ENCODE results near the gene PGS1. TPM values are rescaled to one million over a fixed set of nuclear protein-coding genes. Genes with fewer than 3 reads are reported as not detected.

Gene PGS1
- total RNA-seq, 1 donor from 2014 or later = 26.4 TPM

DNA sequence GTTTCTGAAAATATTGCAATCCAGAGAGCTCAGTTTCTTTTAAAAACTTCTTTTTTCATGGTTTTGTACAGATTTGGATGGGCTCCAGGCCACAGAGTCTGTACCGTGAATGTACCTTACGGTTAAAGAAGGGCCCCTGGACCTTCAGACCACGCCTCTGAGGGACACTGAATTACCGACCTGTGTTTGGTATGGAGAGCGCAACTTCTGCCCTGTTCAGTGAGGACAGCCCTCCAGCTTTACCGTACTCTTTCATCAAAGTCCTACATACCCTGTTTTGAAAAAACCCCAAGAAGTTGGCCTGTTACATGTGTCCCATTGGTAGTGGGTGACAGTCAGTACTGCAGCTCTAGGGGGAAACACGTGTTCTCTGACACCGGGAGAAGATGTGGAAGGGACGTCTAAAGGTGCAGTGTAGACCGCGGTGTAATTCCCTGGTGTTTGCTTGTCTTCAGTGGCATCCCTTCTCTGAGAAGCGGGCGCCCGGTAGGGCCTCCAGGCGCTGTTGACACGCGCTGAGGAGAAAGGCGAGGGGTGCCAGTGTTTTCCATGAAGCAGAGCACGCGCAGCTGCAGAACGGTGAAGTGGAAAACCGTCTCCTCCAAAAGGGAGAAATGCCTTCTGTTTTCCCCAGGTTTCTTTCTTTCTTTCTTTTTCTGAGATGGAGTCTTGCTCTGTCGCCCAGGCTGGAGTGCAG lies 6.2 kb downstream of the PGS1 start:
- no peak for DNase-seq (ENCODE audit: low read depth in 2 of 2)

DNA sequence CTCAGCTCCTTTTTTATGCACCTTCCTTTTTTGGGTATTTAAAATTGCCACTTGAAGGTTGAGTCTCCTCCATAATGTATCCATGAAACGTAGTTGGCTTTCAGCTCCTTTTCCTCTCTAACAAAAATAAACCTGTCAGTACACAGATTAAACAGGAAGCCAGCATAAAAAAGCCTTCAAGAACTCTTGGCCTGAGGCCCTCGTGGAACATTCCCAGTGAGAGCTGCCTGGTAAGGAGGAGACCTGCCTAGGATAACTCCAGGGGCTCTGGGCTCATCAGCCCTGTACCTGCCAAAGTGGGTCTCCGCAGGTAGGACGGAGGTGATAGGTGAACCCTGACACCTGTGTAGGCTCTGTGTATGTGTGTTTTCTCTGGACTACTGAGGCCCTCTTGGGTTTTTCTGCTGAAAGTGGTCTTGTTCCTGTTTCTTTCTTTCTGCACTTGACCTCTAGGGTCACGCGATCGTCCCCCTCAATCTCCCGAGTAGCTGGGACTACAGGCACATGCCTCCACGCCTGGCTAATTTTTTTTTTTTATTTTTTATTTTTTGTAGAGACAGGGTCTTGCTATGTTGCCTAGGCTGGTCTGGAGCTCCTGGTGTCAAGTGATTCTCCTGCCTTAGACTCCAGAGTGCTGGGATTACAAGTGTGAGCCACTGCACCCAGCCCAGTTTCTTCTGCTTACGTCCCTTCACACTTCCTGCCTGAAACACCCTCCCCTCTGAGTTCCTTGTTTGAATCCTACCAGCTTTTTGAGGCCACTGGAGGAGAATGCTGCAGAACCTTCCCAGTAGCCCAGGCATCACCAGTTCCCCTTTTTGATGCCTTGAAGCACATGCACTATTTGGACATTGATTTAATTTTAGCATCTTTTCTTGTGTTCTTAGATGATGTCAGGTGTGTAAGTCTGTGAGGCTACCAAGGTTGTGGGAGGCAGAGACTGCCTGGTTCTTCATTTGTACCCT lies 9.8 kb downstream of the PGS1 start:
- DNase-seq (ENCODE audit: low read depth in 2 of 2) = peak in 1 of 2 donors; percentile 85

DNA sequence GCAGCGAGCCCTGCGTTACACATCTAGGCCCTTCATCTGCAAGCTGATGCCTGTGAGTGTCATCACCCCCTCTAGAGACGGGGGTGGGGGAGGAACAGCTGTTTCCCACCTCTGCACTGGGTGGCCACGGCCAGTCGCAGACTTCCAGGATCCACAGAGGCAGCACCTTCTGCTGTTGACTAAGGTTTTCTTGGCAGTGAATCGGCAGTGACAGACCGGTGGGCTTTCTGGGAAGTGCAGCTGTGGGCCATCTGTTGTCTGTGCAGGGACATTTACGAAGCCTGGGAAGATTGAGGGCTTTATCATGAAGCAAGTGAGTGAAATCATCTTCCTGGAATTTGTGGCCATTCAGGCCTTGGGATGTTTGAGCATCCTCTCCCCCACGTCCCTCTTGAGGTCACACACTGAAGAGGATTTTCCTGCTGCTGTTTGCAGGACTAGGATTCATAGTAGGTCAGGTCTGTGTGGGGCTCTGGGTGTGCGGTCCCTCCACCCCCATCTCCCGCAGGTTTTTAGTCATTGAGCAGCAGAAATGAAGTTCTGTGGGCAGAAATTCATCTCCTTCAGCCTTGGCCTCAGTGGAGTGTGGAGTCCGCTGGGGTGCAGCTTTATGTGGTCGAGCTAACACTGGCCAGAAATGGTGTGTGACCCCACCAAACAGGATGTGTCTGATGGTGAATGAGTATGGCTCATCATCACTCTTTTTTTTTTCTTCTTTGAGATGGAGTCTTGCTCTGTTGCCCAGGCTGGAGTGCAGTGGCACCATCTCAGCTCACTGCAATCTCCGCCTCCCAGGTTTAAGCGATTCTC lies 12.0 kb downstream of the PGS1 start:
- peak in 1 of 2 donors; percentile 93 for DNase-seq (ENCODE audit: low read depth in 2 of 2)

DNA sequence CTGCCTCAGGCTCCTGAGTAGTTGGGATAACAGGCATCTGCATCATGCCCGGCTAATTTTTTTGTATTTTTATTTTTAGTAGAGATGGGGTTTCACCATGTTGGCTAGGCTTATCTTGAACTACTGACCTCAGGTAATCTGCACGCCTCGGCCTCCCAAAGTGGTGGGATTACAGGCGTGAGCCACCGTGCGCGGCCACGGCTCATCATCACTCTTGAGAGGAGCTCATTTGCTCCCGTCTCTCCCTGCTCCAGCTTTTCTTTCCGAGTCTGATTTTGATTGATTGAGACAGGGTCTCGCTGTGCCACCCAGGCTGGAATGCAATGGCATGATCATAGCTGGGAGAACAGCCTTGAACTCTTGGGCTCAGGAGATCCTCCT lies 12.6 kb downstream of the PGS1 start:
- no peak for DNase-seq (ENCODE audit: low read depth in 2 of 2)

DNA sequence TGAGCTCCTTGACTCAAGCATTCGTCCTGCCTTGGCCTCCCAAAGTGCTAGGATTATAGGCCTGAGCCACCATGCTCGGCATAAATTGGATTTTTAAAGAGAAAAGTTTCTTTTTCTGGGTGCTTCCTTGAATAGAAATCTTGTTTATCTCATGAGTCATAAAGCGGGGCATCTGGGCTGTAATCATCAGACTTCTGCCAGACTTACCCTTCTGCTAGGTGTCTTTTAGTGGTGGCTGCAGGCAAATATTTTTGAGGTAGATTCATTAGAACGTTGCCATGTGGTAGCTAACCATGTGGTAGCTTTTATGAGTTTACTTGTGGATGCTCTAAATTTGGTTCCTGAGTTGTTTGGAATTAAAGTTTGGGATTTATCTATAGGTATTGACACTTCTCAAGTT lies 13.4 kb downstream of the PGS1 start:
- peak in 1 of 2 donors; percentile 79 for DNase-seq (ENCODE audit: low read depth in 2 of 2)

DNA sequence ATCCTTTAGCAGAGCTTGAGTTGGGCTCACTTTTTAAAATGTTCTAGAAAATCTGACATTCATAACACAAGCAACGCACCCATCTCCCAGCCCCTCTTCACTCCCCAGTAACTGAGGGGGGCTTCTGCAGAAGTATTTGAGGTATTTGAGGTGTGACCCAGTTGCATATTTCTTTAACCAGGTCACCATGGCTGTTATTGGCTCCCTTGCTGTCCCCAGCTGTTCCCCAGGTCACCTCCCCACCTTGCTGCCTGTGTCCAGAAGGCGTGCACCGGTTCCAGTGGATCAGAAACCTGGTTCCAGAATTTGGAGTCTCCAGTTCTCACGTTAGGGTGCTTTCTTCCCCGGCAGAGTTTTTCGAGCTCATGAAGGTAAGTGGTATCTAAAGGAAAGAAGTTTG lies 13.8 kb downstream of the PGS1 start:
- no peak for DNase-seq (ENCODE audit: low read depth in 2 of 2)

DNA sequence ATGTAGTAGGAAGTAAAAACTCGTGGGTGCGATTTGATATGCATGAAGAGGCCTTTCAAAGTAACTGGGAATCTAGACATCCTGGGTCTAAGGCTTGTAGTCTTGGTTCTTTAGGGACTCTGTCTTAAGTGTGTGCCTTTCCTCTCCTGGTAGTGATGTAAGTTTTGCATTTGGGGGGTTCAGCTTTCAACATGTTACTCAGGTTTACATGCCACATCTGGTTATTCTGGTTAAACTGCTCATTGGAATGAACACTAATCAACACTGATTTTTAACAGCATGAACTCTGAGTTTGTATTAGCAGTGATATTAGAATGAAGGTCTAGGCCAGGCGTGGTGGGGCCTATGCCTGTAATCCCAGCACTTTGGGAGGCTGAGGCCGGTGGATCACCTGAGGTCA lies 15.1 kb downstream of the PGS1 start:
- no peak for DNase-seq (ENCODE audit: low read depth in 2 of 2)

DNA sequence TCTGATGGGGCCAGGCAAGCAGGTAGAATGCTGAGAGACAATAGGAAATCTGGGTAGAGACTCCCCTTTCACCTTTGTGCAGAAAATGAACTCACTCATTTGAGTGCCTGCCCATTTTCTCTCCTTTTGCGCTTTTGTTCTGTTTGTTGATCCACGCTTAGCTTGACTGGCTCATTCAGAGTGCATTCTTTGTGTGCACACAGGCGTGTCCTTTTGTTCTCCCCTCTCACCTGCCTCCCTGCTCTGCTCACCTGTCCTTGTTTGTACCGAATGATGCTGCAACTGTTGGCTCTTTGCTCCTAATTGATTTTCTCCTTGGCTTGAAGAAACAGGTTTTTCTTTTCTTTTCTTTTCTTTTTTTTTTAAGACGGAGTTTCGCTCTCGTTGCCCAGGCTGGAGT lies 15.8 kb downstream of the PGS1 start:
- no peak for DNase-seq (ENCODE audit: low read depth in 2 of 2)

DNA sequence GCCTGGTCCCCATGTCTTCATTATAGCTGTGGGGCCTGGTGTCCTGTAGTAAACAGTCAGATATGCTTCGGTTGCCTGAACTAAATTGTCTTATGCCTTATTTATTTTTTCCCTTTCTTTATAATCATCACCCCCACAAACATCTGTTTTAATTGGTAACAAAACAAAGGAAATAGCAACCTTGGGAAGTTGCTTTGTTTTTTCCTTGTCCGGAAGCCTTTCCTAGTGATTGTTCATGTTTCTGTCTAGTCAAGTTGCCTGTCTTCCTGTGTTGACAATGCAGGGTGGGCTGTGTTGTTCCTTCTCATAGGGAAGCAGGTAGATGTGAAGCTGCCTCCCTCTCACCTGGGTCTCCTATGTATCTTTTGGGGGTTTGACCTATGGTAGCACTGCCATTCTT lies 16.7 kb downstream of the PGS1 start:
- peak in 1 of 2 donors; percentile 80 for DNase-seq (ENCODE audit: low read depth in 2 of 2)

DNA sequence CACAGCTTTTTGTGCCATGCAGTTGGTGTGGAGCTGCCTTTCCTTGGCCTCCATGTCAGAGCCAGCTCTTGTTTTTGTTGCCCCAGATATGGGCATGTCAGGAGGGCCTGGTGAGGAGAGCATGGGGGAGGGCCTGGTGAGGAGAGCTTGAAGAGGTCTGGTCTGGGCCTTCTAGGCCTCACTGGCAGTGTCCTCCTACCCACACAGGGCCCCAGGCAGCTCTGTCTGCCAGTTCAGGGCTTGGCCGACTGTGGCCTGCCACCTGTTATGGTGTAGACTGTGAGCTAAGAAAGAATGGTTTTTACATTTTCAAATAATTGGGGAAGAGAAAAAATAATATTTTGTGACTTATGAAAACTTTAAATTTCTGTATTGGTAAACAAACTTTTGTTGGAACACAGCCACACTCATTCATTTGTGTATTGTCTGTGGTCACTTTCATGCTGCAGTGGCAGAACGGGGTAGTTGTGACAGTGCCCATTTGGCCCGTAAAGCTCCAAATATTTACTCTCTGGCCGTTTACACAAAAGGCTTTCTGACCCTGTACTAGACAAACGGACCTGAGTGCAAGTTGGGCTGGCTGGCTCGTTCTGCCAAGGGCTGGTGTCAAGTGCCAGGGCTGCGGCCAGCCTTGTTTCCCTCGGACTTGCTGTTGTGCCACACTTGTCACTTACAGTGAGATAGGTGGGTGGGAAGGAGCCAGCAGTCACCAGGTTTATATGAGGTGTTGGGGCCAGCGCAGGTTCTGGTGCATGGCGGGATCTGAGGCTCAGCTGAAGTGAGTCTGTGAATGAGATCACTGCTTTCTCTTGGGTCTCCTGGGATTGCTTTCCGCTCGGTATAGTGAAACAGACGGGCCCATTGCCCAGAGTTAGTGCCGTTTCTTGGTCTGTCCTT lies 18.2 kb downstream of the PGS1 start:
- no peak for DNase-seq (ENCODE audit: low read depth in 2 of 2)

DNA sequence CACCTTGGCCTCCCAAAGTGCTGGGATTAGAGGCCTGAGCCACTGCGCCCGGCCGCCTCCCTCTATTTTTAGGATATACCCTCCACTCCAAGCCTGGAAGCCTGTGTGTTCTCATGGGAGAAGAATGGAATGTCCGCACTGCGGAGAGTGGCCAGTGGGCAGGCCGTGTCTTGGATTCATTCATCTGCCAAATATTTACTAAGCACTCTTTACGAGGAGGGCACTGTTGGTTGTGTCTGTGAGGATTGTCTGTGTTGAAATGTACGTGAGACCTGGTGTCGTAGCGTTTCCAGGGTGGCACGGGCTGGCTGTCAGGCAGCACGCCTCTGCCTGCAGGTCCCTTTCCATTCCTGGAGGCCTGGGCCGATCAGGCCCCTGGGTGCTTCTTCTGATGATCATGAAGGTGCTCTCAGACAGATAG lies 19.2 kb downstream of the PGS1 start:
- no peak for DNase-seq (ENCODE audit: low read depth in 2 of 2)

DNA sequence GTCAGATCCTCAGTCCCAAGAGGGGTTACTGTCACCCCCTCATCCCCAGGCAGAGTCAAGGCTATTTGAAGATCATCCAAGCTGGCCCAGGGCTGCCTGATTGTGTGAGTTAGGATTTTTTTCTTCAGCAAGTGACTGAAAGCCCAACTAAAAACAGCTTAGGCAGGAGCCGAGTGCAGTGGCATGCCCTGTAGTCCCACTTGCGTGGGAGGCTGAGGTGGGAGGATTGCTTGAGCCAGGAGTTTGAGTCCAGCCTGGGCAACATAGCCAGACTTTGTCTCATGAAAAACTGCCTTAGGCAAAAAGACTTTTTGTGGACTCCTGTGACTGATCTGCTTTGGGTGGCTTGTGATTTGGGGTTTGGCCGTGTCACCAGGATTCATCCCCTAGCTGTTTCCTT lies 19.9 kb downstream of the PGS1 start:
- no peak for DNase-seq (ENCODE audit: low read depth in 2 of 2)

DNA sequence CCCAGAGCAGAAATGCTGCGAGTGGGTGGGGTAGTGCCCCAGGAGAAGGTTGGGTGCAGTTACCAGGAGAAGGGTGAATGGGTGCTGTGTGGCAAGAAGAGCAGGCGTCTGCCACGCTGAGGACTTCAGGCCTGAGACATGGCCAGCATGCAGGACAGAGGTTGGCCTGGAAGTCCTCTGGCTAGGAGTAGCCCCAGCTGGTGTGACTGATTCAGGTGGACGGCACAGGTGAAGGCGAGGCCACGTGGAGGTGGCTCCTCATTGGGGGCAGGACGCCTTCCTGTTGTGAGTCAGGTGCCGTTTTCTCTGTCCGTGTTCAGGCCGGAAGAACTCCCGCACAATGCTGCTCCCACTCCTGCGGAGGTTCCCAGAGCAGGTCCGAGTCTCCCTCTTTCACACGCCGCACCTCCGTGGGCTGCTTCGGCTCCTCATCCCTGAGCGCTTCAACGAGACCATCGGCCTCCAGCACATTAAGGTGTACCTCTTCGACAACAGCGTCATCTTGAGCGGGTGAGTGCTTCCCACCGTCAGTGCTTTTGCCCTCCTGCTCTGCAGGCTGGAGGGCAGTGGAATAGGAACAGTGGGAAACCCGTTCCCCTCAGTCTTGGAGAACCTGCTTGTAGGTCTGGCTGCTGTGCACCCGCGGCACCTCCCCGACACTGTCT lies 20.7 kb downstream of the PGS1 start:
- DNase-seq (ENCODE audit: low read depth in 2 of 2) = no peak

DNA sequence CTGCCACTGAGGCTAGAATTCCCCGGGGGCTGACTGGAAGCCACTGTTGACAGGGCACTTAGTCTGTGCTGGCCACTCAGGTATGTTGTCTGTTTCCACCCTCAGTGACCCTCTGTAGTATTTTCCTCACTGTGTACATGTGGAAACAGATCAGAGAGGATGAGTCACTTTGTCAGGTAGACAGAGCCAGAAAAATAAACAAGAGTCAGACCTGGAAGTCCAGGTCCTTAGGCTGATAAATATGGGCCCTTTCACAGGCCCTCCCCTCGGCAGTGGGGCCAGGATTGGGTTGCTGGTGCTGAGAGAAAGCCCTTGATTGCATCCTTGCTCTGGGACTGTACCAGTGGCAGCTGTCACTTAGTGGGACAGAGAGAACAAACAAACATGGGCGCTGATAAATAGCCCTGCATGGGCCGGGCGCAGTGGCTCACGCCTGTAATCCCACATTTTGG lies 21.3 kb downstream of the PGS1 start:
- no peak for DNase-seq (ENCODE audit: low read depth in 2 of 2)

DNA sequence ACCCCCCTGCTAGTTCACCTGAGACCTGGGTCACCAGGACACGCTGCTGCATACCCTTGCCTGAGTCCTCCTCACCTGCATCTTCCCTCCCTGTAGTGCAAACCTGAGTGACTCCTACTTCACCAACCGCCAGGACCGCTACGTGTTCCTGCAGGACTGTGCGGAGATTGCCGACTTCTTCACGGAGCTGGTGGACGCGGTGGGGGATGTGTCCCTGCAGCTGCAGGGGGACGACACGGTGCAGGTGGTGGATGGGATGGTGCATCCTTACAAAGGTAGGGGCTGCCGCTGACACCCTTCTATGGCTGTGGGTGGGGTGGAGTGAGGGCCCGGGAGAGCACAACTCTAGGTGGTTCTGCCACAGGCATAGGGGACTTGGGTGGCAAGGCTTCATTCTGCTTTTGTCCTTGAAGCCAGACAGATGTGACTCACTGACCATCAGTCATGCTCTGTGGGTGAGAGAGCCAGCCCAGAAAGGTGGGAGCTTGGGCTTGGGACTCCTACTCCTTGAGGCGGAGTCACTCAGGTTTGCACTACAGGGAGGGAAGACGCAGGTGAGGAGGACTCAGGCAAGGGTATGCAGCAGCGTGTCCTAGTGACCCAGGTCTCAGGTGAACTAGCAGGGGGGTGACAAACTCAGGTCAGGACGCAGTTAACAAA lies 22.3 kb downstream of the PGS1 start:
- no peak for DNase-seq (ENCODE audit: low read depth in 2 of 2)

DNA sequence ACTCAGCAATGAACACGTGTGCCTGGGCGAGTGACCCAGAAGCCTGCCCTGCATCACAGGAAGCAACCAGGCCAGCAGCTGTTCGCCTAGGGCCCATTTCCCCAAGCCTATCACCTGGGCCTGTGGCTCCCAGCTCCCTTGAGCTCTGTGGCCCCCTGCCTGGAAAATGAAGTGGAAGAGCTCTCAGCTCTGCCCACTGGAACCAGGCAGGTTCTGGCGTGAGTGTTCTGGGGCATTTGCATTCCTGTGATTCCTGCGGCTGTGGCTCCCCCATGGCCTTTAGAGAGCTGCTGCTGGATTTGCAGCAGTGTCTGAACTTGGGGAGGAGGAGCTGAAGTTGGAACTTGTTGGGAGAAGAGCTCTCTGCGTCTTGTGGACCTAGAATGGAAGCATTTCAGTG lies 22.8 kb downstream of the PGS1 start:
- DNase-seq (ENCODE audit: low read depth in 2 of 2) = no peak

DNA sequence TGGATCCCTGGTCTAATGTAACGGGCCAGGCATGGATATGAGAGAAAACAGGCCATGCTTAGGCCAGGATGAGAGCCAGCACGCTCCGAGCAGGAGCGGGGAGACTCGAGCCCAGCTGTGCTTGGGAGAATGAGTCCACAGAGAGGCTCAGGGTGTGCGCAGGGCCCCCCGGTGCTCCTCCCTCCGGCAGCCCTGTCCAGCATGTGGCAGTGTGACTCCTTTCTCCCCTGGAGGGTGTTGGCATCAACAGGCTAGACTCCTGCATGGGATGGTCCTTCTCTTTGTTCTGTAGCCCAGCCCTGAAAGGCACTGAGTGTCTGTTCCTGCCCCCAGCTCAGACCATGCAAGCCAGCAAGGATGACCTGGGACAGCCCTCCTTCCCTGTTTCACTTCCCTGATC lies 23.4 kb downstream of the PGS1 start:
- DNase-seq (ENCODE audit: low read depth in 2 of 2) = no peak

DNA sequence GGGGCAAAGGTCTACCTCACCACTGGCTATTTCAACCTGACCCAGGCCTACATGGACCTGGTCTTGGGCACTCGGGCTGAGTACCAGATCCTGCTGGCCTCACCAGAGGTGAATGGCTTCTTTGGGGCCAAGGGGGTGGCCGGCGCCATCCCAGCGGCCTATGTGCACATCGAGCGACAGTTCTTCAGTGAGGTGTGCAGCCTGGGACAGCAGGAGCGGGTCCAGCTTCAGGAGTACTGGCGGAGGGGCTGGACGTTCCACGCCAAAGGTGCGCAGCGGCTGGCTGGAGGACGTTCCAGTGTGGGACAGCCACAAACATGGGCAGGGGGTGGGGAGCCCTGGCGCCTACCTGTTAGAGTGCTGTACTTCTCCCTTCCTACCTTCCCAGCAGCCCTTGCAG lies 25.4 kb downstream of the PGS1 start:
- DNase-seq (ENCODE audit: low read depth in 2 of 2) = no peak

DNA sequence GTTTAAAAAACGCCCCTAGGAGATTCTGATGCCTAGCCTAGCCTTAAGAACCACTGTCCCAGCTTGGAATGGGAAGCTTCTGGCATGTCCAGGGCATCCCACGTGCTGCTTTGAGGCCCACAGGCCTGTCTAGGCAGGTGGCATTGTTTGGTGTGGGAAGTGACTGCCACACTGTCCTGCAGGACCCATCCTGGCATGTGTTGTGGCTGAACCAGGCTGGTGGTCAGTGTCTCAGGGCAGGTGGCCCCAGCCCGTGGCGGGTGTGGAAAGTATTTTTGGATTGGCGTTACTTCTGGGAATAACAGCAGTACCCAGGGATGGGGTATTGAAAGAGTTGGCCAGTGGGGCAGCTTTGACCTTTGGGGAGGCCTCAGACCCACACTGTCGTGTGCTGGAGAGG lies 27.9 kb downstream of the PGS1 start:
- no peak for DNase-seq (ENCODE audit: low read depth in 2 of 2)

DNA sequence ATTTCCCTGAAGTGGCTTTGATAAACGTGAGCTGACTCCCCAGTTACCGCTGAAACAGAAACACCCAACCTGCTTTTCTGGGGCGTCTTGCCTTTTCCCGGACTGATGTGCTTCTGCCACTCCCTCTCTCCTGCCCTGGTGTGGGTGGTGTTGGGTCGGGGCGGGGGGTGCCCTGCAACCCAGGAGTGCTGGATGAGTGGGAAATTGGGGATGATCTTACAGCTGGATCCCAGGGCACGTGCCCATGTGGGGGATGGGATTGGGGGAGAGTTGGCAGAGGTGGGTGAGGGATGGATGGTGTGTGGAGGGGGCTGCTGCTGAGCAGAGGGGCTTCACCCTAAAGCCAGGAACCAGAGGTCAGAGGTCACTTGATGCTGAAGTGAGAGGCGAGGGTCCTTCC lies 28.5 kb downstream of the PGS1 start:
- no peak for DNase-seq (ENCODE audit: low read depth in 2 of 2)
